Tongue (tissue), 2 donors: ENCODE measurements around the gene TGFB1I1. TPM values are rescaled to one million over a fixed set of nuclear protein-coding genes. Genes with fewer than 3 reads are reported as not detected.
"Not testable (repeated sequence)": the region's sequence is repeated elsewhere in the genome, so short reads cannot be mapped to it uniquely, and the experiment has no call there.

Experiments
- DNase-seq: peaks from one replicate; pipeline ENCODE4 v3.0.0-alpha.2; 2015
- total RNA-seq: library from RNA; depleted of rRNA; stranded (reverse); fragments of >200 nt; gene quantifications from one replicate; pipeline ENCODE4 v1.2.3, GENCODE V29; 2014

The TGFB1I1 gene
- 57.7 TPM for total RNA-seq

DNA sequence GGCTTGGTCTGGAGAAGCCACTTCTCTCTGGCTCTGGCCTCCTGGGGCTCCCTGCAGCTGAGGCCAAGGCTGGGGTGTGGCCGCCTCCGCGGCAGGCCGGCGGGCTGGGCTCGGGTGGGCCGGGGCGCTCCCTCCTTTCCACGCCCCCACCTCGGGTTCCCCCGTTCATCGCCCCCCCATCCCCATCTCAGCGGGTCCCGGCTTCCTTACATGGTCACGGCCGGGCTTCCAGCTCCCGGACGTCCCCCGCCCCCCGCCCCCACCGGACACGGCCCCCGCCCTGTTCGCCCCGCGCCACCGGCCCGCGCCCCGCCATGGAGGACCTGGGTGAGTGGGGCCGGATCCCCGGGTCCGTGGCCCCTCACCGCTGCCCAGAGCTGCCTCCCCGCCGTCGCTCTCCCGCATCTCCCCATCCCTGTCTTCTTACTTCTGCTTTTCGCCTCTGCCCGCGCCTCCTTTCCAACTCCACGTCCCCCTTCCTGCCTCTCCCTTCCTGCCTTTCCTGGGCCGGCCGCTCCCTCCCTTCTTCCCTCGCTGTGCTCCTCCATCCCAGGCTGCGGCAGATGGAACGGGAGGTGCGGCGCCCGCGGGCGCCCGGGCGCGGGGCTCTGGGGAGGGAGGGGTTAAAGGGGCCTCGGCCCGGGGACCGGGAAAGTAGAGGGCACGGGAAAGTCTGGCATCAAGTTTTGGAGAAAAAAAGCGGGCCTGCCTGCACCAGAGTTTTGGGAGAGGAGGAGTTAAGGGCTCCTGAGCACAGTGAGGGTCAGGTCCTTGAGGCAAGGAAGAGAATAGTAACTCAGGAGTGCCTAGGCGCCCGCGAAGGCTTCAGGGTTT is at the start of gene TGFB1I1:
Gene TGFB1I1 (plus strand): TSS at position 278 of the 834 bp plus-strand sequence. CDS start 37 bp downstream, at position 315.
- DNase-seq: peak; percentile 87

GRCh38 chr16:31423241-31423640 is 48.7 kb upstream of the TGFB1I1 start:
- DNase-seq: no peak

GRCh38 chr16:31423801-31424200 is 48.2 kb upstream of the TGFB1I1 start:
- no peak for DNase-seq

GRCh38 chr16:31427441-31428278 is 44.3 kb upstream of the TGFB1I1 start:
- DNase-seq: peak; percentile 85

DNA sequence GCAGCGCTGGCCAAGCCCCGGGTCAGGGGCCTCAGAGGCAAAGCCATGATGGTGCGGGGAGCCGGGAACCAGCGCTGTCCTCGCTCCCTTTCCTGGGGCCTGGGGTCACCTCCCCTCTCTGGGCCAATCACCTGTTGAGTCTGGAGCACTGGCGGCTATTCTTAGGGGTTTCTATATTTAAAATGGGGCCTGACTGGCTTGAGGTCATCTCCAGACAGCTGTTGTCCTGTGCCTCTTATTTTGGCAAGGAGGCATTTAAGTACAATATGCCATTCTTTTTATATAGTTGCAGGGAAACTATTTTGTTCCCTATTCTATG is 43.7 kb upstream of the TGFB1I1 start, which contains the start of gene COX6A2:
Gene COX6A2 (minus strand): TSS at position 82 of the 319 bp plus-strand sequence. CDS start 35 bp downstream, at position 47.
- peak; percentile 77 for DNase-seq

GRCh38 chr16:31428638-31429247 is 43.2 kb upstream of the TGFB1I1 start:
- peak; percentile 23 for DNase-seq

GRCh38 chr16:31429314-31429713 is 42.6 kb upstream of the TGFB1I1 start:
- DNase-seq: peak; percentile 26

- no peak for DNase-seq
Observed at GRCh38 chr16:31429796-31430195, 42.2 kb upstream of the TGFB1I1 start.

GRCh38 chr16:31430380-31431052 is 41.4 kb upstream of the TGFB1I1 start:
- DNase-seq: no peak

DNA sequence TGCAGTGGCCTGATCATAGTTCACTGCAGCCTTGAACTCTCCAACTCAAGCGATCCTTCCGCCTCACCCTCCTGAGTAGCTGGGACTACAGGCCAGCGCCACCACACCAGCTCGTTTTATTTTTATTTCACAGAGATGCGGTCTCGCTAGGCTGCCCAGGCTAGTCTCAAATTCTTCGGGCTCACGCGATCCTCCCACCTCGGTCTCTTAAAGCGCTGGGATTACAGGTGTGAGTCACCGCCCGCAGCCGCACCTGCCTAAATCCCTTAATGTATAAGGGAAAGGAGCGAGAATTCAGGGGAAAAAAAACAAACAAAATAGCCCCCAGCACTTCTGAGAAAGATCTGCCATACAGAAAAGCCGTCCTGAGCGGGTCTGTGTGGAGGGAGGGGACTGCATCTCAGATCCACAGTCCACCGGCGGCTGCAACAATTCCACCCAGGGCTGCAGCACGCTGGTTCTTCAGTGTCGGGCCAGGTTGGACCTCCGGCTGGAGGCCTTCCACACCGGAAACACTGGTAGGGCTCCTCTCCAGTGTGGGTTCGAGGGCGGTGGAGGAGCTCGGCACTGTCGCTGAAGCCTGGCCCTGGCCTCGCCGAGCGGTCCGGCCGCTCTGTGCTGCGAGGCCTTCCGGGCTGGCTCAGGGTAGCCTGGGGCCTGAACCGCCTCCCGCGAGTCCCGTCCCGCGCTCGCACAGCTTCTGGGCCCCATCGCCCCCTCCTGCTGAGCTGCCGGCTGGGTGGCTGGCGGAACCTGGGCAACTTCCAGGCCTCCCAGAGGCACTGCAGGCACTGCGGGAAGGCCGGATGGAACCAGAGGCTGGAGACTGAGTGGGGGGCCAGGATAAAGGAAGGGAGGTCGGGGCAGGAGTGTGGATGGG is 36.4 kb upstream of the TGFB1I1 start:
- DNase-seq: no peak

GRCh38 chr16:31436221-31437045 is 35.5 kb upstream of the TGFB1I1 start:
- DNase-seq: no peak

GRCh38 chr16:31438414-31438813 is 33.5 kb upstream of the TGFB1I1 start:
- DNase-seq: no peak

DNA sequence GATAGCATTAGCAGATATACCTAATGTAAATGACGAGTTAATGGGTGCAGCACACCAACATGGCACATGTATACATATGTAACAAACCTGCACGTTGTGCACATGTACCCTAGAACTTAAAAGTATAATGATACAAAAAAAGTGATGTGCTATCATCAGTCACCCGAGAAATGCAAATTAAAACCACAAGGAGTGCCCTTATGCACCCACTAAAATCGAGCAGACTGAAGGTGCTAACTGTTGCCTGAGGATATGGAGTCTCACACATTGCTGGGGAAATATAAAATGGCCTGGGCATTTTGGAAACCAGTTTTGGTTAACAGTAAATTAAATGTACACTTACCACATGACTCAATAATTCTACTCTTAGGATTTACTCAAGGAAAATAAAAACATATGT is 32.9 kb upstream of the TGFB1I1 start:
- not testable (repeated sequence) for DNase-seq

DNA sequence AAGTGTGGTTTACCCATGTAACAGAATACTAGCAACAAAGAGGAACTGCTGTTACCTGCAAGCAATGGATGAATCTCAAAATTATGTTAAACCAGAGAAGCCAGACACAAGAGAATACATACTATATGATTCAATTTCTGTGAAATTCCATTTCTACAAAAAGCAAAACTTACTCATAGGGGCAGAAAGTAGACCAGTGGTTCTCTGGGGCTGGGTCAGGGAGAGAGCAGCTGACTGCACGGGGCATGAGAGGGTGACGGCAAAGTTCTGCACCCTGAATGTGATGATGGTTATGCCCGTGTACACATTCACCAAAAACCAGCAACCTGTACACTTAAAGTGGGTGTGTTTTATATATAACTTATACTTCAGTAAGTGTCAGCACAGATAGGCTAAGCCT is 32.4 kb upstream of the TGFB1I1 start:
- DNase-seq: no peak

- no peak for DNase-seq
Observed at GRCh38 chr16:31440516-31441184, 31.3 kb upstream of the TGFB1I1 start.

DNA sequence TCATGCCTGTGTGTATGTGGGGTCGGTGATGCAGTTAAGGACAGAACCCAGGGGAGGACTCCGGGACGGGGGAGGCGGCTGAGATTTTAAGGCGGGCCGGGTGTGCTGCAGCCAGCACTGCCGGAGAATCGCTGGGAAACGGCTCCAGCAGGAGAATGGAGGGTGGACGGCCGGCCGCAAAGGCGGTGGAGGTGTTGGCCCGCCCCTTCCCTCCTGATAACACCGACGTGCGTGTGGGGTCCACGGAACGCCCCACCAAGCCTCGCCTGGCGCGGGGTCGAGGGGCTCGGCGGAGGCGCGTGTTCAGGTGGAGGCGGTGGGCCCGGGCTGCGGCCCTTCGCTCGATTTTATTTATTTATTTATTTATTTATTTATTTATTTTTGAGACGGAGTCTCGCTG is 30.0 kb upstream of the TGFB1I1 start:
- no peak for DNase-seq

DNA sequence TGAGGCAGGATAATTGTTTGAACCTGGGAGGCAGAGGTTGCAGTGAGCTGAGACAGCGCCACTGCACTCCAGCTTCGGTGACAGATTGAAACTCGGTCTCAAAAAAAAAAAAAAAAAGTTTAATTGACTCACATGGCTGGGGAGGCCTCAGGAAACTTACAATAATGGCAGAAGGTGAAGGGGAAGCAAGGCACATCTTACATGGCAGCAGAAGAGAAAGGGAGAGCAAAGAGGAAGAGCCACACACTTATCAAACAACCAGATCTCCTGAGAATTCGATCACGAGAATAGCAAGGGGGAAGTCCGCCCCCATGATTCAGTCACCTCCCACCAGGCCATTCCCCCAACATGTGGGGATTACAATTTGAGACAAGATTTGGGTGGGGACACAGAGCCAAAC is 26.0 kb upstream of the TGFB1I1 start:
- DNase-seq: not testable (repeated sequence)

- no peak for DNase-seq
Observed at GRCh38 chr16:31451201-31451600, 20.8 kb upstream of the TGFB1I1 start.

DNA sequence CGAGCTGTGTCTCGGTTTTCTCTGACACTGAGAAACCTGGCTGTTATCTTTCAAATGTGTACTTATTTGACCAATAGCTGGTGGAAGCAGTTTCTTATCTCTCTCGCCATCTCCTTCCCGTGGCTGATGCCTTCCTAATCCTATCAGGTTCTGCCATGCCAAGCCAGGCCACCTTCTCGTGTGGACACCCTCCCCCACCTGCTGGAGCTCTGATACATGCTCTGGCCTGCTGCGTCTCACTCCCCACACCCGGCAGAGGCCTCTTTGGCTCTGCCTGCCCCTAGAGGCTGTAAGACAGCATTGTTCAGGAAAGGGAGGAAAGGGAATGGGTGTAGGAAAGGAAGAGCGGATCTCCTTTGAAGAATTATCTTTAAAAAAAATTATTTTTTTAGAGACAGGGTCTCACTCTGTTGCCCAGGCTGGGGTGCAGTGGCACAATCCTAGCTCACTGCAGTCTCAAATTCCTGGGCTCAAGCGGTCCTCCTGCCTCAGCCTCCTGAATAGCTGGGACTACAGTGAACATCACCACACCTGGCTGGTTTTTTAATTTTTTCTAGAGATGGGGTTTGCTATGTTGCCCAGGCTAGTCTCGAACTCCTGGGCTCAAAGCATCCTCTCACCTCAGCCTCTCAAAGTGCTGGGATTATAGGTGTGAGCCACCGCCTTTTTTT is 20.1 kb upstream of the TGFB1I1 start:
- DNase-seq: peak; percentile 72
